Measurements from ENCODE around the gene SPOPL.

Gene SPOPL

GRCh38 chr2:138502255-138503086 is 901 bp downstream of the SPOPL start:
- TF ChIP-seq NFIC (IDR thresholded peaks at IDR 0.05) (no peak), RAD21 (IDR thresholded peaks at IDR 0.05; ENCODE audit: low read depth) (no peak)

GRCh38 chr2:138503087-138503442 is 1.5 kb downstream of the SPOPL start:
- TF ChIP-seq TAF1 (IDR thresholded peaks at IDR 0.05; ENCODE audit: low read depth) = no peak
- TF ChIP-seq YY1 (IDR thresholded peaks at IDR 0.05; ENCODE audit: low read depth) = no peak
- TF ChIP-seq TCF12 (IDR thresholded peaks at IDR 0.05; ENCODE audit: low read depth) = no peak
- TF ChIP-seq ZBTB7A (IDR thresholded peaks at IDR 0.05; ENCODE audit: low read depth) = no peak
- no peak for TF ChIP-seq REST (IDR thresholded peaks at IDR 0.05; ENCODE audit: low read depth)
- TF ChIP-seq MAX (IDR thresholded peaks at IDR 0.05) = no peak
- no peak for TF ChIP-seq NFIC (IDR thresholded peaks at IDR 0.05)
- TF ChIP-seq CREB1 (IDR thresholded peaks at IDR 0.05; ENCODE audit: low read depth) = no peak
- no peak for TF ChIP-seq EGR1 (IDR thresholded peaks at IDR 0.05)
- no peak for TF ChIP-seq TEAD4 (IDR thresholded peaks at IDR 0.05)

GRCh38 chr2:138503652-138504051 is 2.1 kb downstream of the SPOPL start:
- TF ChIP-seq CREB1 (IDR thresholded peaks at IDR 0.05; ENCODE audit: low read depth) (no peak), USF1 (IDR thresholded peaks at IDR 0.05) (no peak)

- TF ChIP-seq YY1 (IDR thresholded peaks at IDR 0.05; ENCODE audit: low read depth) = no peak
- no peak for TF ChIP-seq USF1 (IDR thresholded peaks at IDR 0.05)
- TF ChIP-seq ZBTB7A (IDR thresholded peaks at IDR 0.05; ENCODE audit: low read depth) = no peak
- no peak for TF ChIP-seq EP300 (IDR thresholded peaks at IDR 0.05; ENCODE audit: borderline replicate concordance)
- TF ChIP-seq CEBPB (IDR thresholded peaks at IDR 0.05) = no peak
- TF ChIP-seq FOXM1 (IDR thresholded peaks at IDR 0.05; ENCODE audit: borderline replicate concordance, low read depth) = no peak
- TF ChIP-seq EGR1 (IDR thresholded peaks at IDR 0.05) = no peak
- TF ChIP-seq REST (IDR thresholded peaks at IDR 0.05; ENCODE audit: low read depth) = no peak
- no peak for TF ChIP-seq TEAD4 (IDR thresholded peaks at IDR 0.05)
- no peak for TF ChIP-seq RAD21 (IDR thresholded peaks at IDR 0.05; ENCODE audit: low read depth)
- no peak for TF ChIP-seq TCF12 (IDR thresholded peaks at IDR 0.05; ENCODE audit: low read depth)
- TF ChIP-seq MAX (IDR thresholded peaks at IDR 0.05) = no peak
Measured at GRCh38 chr2:138504092-138504491, 2.5 kb downstream of the SPOPL start.

GRCh38 chr2:138504546-138505235 is 3.1 kb downstream of the SPOPL start:
- TF ChIP-seq FOXM1 (IDR thresholded peaks at IDR 0.05; ENCODE audit: borderline replicate concordance, low read depth) (no peak), CEBPB (IDR thresholded peaks at IDR 0.05) (no peak), EP300 (IDR thresholded peaks at IDR 0.05; ENCODE audit: borderline replicate concordance) (no peak), TEAD4 (IDR thresholded peaks at IDR 0.05) (no peak), TAF1 (IDR thresholded peaks at IDR 0.05; ENCODE audit: low read depth) (no peak), USF1 (IDR thresholded peaks at IDR 0.05) (no peak), MAX (IDR thresholded peaks at IDR 0.05) (no peak), NFIC (IDR thresholded peaks at IDR 0.05) (no peak)

GRCh38 chr2:138507267-138507666 is 5.7 kb downstream of the SPOPL start:
- TF ChIP-seq TEAD4 (IDR thresholded peaks at IDR 0.05) (no peak), RAD21 (IDR thresholded peaks at IDR 0.05; ENCODE audit: low read depth) (no peak), REST (IDR thresholded peaks at IDR 0.05; ENCODE audit: low read depth) (no peak), EGR1 (IDR thresholded peaks at IDR 0.05) (no peak), CEBPB (IDR thresholded peaks at IDR 0.05) (no peak), CREB1 (IDR thresholded peaks at IDR 0.05; ENCODE audit: low read depth) (no peak), MAX (IDR thresholded peaks at IDR 0.05) (no peak), NFIC (IDR thresholded peaks at IDR 0.05) (no peak), TCF12 (IDR thresholded peaks at IDR 0.05; ENCODE audit: low read depth) (no peak), ZBTB7A (IDR thresholded peaks at IDR 0.05; ENCODE audit: low read depth) (no peak), YY1 (IDR thresholded peaks at IDR 0.05; ENCODE audit: low read depth) (no peak), FOXM1 (IDR thresholded peaks at IDR 0.05; ENCODE audit: borderline replicate concordance, low read depth) (no peak), TAF1 (IDR thresholded peaks at IDR 0.05; ENCODE audit: low read depth) (no peak), USF1 (IDR thresholded peaks at IDR 0.05) (no peak), EP300 (IDR thresholded peaks at IDR 0.05; ENCODE audit: borderline replicate concordance) (no peak)
